Fibroblast of lung (primary cell): Measurements from ENCODE around the gene RGS3.

Experiments used
- EZH2 ChIP-seq: IDR thresholded peaks from 2 replicates; pipeline ENCODE4 v1.5.1; 2012; ENCODE audit warnings: low read length, control low read depth, mild to moderate bottlenecking; ENCODE audit errors: missing control alignments
- TF ChIP-seq, protein P1 (sequence below), 2 donors: IDR thresholded peaks in 1 of 2; conservative IDR thresholded peaks in 1 of 2; 1 replicate in 1 of 2; 2 replicates in 1 of 2; pipeline ENCODE4 v1.5.1; 2011 to 2012; ENCODE audit warnings: low read length in 2 of 2, control low read depth in 1 of 2, inconsistent platforms in 1 of 2, low read depth in 1 of 2, mild to moderate bottlenecking in 1 of 2

DNA sequence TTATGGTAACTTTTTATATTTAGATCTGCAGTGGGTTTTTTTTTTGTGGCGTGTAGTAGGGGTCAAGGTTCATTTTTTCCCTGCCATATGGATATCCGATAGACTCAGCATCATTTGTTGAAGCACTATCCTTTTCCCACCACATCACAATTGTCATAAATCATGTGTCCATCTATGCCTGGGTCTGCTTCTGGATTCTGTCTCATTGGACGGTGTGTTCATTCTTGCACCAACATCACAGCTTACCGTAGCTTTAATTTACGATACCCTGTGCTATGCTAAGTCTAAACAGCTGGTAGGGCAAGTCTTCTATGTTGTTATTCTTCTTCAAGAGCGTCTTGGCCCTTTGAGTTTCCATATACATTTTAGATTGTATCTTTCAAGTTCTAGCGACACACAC, 175.0 kb downstream of the RGS3 start:
- TF ChIP-seq, protein P1, sequence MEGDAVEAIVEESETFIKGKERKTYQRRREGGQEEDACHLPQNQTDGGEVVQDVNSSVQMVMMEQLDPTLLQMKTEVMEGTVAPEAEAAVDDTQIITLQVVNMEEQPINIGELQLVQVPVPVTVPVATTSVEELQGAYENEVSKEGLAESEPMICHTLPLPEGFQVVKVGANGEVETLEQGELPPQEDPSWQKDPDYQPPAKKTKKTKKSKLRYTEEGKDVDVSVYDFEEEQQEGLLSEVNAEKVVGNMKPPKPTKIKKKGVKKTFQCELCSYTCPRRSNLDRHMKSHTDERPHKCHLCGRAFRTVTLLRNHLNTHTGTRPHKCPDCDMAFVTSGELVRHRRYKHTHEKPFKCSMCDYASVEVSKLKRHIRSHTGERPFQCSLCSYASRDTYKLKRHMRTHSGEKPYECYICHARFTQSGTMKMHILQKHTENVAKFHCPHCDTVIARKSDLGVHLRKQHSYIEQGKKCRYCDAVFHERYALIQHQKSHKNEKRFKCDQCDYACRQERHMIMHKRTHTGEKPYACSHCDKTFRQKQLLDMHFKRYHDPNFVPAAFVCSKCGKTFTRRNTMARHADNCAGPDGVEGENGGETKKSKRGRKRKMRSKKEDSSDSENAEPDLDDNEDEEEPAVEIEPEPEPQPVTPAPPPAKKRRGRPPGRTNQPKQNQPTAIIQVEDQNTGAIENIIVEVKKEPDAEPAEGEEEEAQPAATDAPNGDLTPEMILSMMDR (conservative IDR thresholded peaks at IDR 0.05 in 1 of 2, IDR thresholded peaks at IDR 0.05 in 1 of 2; ENCODE audit: low read depth in 1 of 2, low read length in 2 of 2): no peak
- no peak for TF ChIP-seq EZH2
